Measurements from ENCODE around the gene VWC2L. TPM values are rescaled to one million over a fixed set of nuclear protein-coding genes. Genes with fewer than 3 reads are reported as not detected.

VWC2L gene
- total and polyA plus RNA-seq, 2 of the 8 experiments (the other 6 are each of a cell fraction or from before 2014, with no cell fraction given) = not detected

GRCh38 chr2:214436470-214436869, 25.6 kb downstream of the VWC2L start:
- H4K20me1 ChIP-seq (replicated peaks in 1 of 2; ENCODE audit: control insufficient read depth in 1 of 2, insufficient read depth in 2 of 2, low read length in 2 of 2) = no peaks in the 10 kb centered on the region
- 84% methylated on average over 4 of the region's 4 CpGs; no CpG with 5 or more reads in 1 of the 2 experiments for WGBS, 2 experiments (ENCODE audit: extremely low coverage in 1 of 2, insufficient coverage in 1 of 2, insufficient read length in 1 of 2, insufficient replicate concordance in 2 of 2, low coverage in 1 of 2, low lambda C conversion rate in 2 of 2, missing lambda C conversion rate in 1 of 2)
- no peaks in the 10 kb centered on the region for H3K36me3 ChIP-seq (ENCODE audit: control insufficient read depth in 2 of 4, insufficient read depth in 4 of 4, low read length in 3 of 4)
- H2BK120ac ChIP-seq (replicated peaks; ENCODE audit: low read depth, low read length) = no peak overlapping the region
- no peak overlapping the region for H2BK15ac ChIP-seq (ENCODE audit: low read length)
- no peak overlapping the region for H2AFZ ChIP-seq (ENCODE audit: low read length)
- no peaks in the 10 kb centered on the region for H3K79me1 ChIP-seq (ENCODE audit: low read depth, low read length)
- H3K56ac ChIP-seq (replicated peaks; ENCODE audit: insufficient read length, low read depth, low read length) = no peak overlapping the region
- H2AK5ac ChIP-seq (ENCODE audit: low read depth, low read length) = no peak overlapping the region
- no peak overlapping the region for H2BK5ac ChIP-seq (ENCODE audit: low read depth, low read length)
- no peak overlapping the region for H3K9ac ChIP-seq (replicated peaks in 1 of 4; ENCODE audit: extremely low read depth in 1 of 4, low read depth in 3 of 4, low read length in 3 of 4)
- H2BK12ac ChIP-seq (ENCODE audit: low read depth, low read length) = no peak overlapping the region
- no peaks in the 10 kb centered on the region for H3K23me2 ChIP-seq (ENCODE audit: low read depth, low read length)
- POLR2A ChIA-PET (ENCODE audit: partially characterized antibody) = no interaction called here
- no peaks in the 10 kb centered on the region for H3K9me3 ChIP-seq (ENCODE audit: insufficient read depth in 2 of 2, low read depth in 1 of 2, low read length in 1 of 2)
- H3K4ac ChIP-seq (replicated peaks; ENCODE audit: insufficient read length, low read depth, low read length) = no peak overlapping the region
- no peak overlapping the region for H3K18ac ChIP-seq (ENCODE audit: extremely low read depth, low read length)
- DNase-seq (ENCODE audit: low read depth in 1 of 2, low spot score in 2 of 2) (no peak), FAIRE-seq (no peak)
- CTCF ChIA-PET (ENCODE audit: partially characterized antibody) = no interaction called here
- no peak overlapping the region for H3K4me2 ChIP-seq (ENCODE audit: insufficient read depth in 1 of 2, low read depth in 2 of 2, low read length in 2 of 2)
- H4K91ac ChIP-seq (replicated peaks; ENCODE audit: insufficient read length, low read length) = no peak overlapping the region
- no peak overlapping the region for H3K23ac ChIP-seq (ENCODE audit: insufficient read length)
- no peaks in the 10 kb centered on the region for H3K79me2 ChIP-seq (ENCODE audit: control insufficient read depth in 1 of 2, insufficient read depth in 2 of 2, low read length in 2 of 2)
- H4K8ac ChIP-seq (ENCODE audit: extremely low read depth, insufficient read depth, low read length) = no peak overlapping the region
- H4K5ac ChIP-seq (ENCODE audit: insufficient read length, low read depth, low read length) = no peak overlapping the region
- no peak overlapping the region for H3K4me3 ChIP-seq (ENCODE audit: extremely low read depth in 1 of 4, insufficient read depth in 2 of 4, low read depth in 3 of 4, low read length in 4 of 4)
- no peak overlapping the region for H3K14ac ChIP-seq (ENCODE audit: insufficient read length)
- peaks cover 0 to 1% (median 0%) of the 10 kb centered on the region in 4 experiments; a peak in 1 of 7 replicates for H3K27me3 ChIP-seq (replicated peaks in 1 of 4; ENCODE audit: control insufficient read depth in 3 of 4, extremely low read depth in 1 of 4, insufficient read depth in 3 of 4, low read length in 3 of 4)
- H3K27ac ChIP-seq (ENCODE audit: low read depth, low read length) = no peak overlapping the region
- no peaks in the 10 kb centered on the region for H3K4me1 ChIP-seq (replicated peaks in 1 of 4; ENCODE audit: control insufficient read depth in 3 of 4, insufficient read depth in 4 of 4, low read length in 3 of 4)
- H2BK20ac ChIP-seq (ENCODE audit: low read length) = no peak overlapping the region
- TF ChIP-seq TCF12 (IDR thresholded peaks at IDR 0.05; ENCODE audit: low read depth, low read length) = no peak
- TF ChIP-seq SP2 (IDR thresholded peaks at IDR 0.05; ENCODE audit: low read length) = no peak
- TF ChIP-seq EP300 (IDR thresholded peaks at IDR 0.05; ENCODE audit: borderline replicate concordance in 1 of 2, low read depth in 2 of 2, low read length in 2 of 2) = no peak
- no peak for TF ChIP-seq MAFK (IDR thresholded peaks at IDR 0.05; ENCODE audit: low read depth, low read length)
- no peak for TF ChIP-seq RAD21 (IDR thresholded peaks at IDR 0.05 in 1 of 2, conservative IDR thresholded peaks at IDR 0.05 in 1 of 2; ENCODE audit: low read depth in 2 of 2, low read length in 2 of 2)
- TF ChIP-seq TBP (IDR thresholded peaks at IDR 0.05; ENCODE audit: low read depth, low read length) = no peak
- TF ChIP-seq YY1 (IDR thresholded peaks at IDR 0.05; ENCODE audit: low read depth, low read length) = no peak
- TF ChIP-seq RNF2 (IDR thresholded peaks at IDR 0.05; ENCODE audit: borderline replicate concordance, low read depth, low read length, missing control alignments, poor library complexity, severe bottlenecking) = no peak
- no peak for TF ChIP-seq PHF8 (conservative IDR thresholded peaks at IDR 0.05; ENCODE audit: low read depth, low read length)
- no peak for TF ChIP-seq SAP30 (IDR thresholded peaks at IDR 0.05; ENCODE audit: insufficient read depth, insufficient replicate concordance, low read length)
- no peak for TF ChIP-seq SIX5 (IDR thresholded peaks at IDR 0.05; ENCODE audit: low read depth, low read length)
- no peak for TF ChIP-seq CEBPB (IDR thresholded peaks at IDR 0.05; ENCODE audit: low read depth, low read length)

All from H1 (cell line).